Measurements from ENCODE around the gene PCSK4. TPM values are rescaled to one million over a fixed set of nuclear protein-coding genes. Genes with fewer than 3 reads are reported as not detected.

Gene PCSK4
- total RNA-seq, 2 experiments from 2014 or later = 8.3 to 13.0 TPM

DNA sequence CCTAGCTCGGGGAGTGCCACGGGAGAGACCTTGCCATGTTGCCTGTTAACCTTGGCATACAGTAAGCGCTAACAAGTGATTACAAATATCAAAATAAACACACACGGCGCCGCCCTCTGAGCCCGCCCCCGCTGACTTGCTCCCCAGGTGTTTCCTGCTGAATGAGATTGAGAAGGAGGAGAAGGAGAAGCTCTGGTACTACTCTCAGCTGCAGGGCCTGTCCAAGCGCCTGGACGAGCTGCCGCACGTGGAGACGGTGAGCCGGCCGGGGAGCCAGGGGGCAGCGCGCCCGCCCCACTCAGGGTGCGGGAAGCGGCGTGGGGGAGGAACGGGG is 35.2 kb downstream of the PCSK4 start:
- Histone ChIP-seq H3K4me3 (ENCODE audit: low read depth, low read length, poor library complexity, severe bottlenecking) (peak overlapping the region; percentile 52), H3K4me1 (ENCODE audit: insufficient read depth, low read length, poor library complexity, severe bottlenecking) (peaks cover 31% of the 10 kb centered on the region), H3K79me2 (ENCODE audit: insufficient read depth, low read depth, low read length) (no peaks in the 10 kb centered on the region), H3K9me3 (ENCODE audit: low read length) (no peaks in the 10 kb centered on the region), H3K27ac (ENCODE audit: low read depth, low read length, poor library complexity, severe bottlenecking) (peak overlapping the region; percentile 59), H3K36me3 (ENCODE audit: insufficient read depth, low read length) (no peaks in the 10 kb centered on the region), H3K4me2 (ENCODE audit: low read length) (peak overlapping the region; percentile 85), H3K9me2 (ENCODE audit: insufficient read depth, low read length) (no peaks in the 10 kb centered on the region), H4K20me1 (ENCODE audit: insufficient read depth, low read length) (no peaks in the 10 kb centered on the region), H2AFZ (ENCODE audit: low read length) (no peak overlapping the region)
- intact Hi-C loops (cut with micrococcal nuclease; ENCODE audit: unreplicated experiment) = loop anchor here (1.0 kb wide), 1 partner anchor 24 kb away; the partner anchor contains the start of gene C19orf25
- TF ChIP-seq EZH2phosphoT487 (IDR thresholded peaks at IDR 0.05; ENCODE audit: borderline replicate concordance, low read depth, low read length) = no peak
- TF ChIP-seq, protein P1, sequence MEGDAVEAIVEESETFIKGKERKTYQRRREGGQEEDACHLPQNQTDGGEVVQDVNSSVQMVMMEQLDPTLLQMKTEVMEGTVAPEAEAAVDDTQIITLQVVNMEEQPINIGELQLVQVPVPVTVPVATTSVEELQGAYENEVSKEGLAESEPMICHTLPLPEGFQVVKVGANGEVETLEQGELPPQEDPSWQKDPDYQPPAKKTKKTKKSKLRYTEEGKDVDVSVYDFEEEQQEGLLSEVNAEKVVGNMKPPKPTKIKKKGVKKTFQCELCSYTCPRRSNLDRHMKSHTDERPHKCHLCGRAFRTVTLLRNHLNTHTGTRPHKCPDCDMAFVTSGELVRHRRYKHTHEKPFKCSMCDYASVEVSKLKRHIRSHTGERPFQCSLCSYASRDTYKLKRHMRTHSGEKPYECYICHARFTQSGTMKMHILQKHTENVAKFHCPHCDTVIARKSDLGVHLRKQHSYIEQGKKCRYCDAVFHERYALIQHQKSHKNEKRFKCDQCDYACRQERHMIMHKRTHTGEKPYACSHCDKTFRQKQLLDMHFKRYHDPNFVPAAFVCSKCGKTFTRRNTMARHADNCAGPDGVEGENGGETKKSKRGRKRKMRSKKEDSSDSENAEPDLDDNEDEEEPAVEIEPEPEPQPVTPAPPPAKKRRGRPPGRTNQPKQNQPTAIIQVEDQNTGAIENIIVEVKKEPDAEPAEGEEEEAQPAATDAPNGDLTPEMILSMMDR (conservative IDR thresholded peaks at IDR 0.05; ENCODE audit: low read length) = no peak
- ChIA-PET POLR2A (no interaction called here), CTCF (ENCODE audit: unreplicated experiment) (no interaction called here)
- no TSS peak for BruUV-seq (replicated peaks)
- DNase-seq (ENCODE audit: low spot score) = no peak

- ChIA-PET CTCF (ENCODE audit: unreplicated experiment) (no interaction called here), POLR2A (interaction anchor here (1.1 kb wide), 1 partner anchor 9 kb away, joined by 6 read pairs; no protein-coding TSS in a partner anchor)
- H3K9me2 ChIP-seq (ENCODE audit: insufficient read depth, low read length) = no peaks in the 10 kb centered on the region
- peaks cover 40% of the 10 kb centered on the region for H3K4me1 ChIP-seq (ENCODE audit: insufficient read depth, low read length, poor library complexity, severe bottlenecking)
- BruUV-seq (replicated peaks) = no TSS peak
- H3K4me2 ChIP-seq (ENCODE audit: low read length) = no peak overlapping the region
- no peak overlapping the region for H3K4me3 ChIP-seq (ENCODE audit: low read depth, low read length, poor library complexity, severe bottlenecking)
- DNase-seq (ENCODE audit: low spot score) = no peak
- no peaks in the 10 kb centered on the region for H4K20me1 ChIP-seq (ENCODE audit: insufficient read depth, low read length)
- H3K36me3 ChIP-seq (ENCODE audit: insufficient read depth, low read length) = no peaks in the 10 kb centered on the region
- intact Hi-C loops (cut with micrococcal nuclease; ENCODE audit: unreplicated experiment) = no loop called here
- peak overlapping the region; percentile 9 for H3K27ac ChIP-seq (ENCODE audit: low read depth, low read length, poor library complexity, severe bottlenecking)
- TF ChIP-seq EZH2phosphoT487 (IDR thresholded peaks at IDR 0.05; ENCODE audit: borderline replicate concordance, low read depth, low read length) = no peak
- TF ChIP-seq, protein P1 (conservative IDR thresholded peaks at IDR 0.05; ENCODE audit: low read length) = no peak
- no peaks in the 10 kb centered on the region for H3K9me3 ChIP-seq (ENCODE audit: low read length)
- no peak overlapping the region for H2AFZ ChIP-seq (ENCODE audit: low read length)
- no peaks in the 10 kb centered on the region for H3K79me2 ChIP-seq (ENCODE audit: insufficient read depth, low read depth, low read length)
Observed at GRCh38 chr19:1453525-1454364, 36.4 kb downstream of the PCSK4 start.

Measured in OCI-LY7 (cell line).